ENCODE data around the gene GPR156.

- no peak for TF ChIP-seq CTCF (IDR thresholded peaks at IDR 0.05; ENCODE audit: low read depth, low read length, poor library complexity, severe bottlenecking)
- TF ChIP-seq EZH2phosphoT487 (IDR thresholded peaks at IDR 0.05; ENCODE audit: borderline replicate concordance, low read length), result no peak
Measured at GRCh38 chr3:120196812-120197211, 88.2 kb downstream of the GPR156 start.
